Measurements from ENCODE around the gene GPR171.

DNA sequence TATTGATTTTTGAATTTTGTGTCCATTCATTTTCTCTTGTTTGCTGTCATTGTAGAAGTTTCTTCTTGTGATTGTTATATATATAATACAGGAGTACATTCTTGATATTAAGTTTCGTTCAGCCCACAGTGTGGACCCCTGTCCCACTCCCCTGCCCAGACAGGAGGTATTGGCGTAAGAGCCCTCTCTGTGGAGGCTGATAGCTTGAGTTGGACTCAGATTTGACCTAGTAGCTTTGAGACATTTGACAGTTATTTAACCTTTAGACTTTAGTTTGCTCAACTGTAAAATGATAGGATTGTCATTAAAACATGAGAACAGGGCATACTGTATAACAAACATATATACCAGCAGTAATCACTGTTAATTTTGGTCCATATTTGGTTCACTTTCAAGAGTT, 27.1 kb downstream of the GPR171 start:
- no peak for TF ChIP-seq EZH2 (IDR thresholded peaks at IDR 0.05; ENCODE audit: low read depth)
- TF ChIP-seq CTCF (conservative IDR thresholded peaks at IDR 0.05), result no peak
